ENCODE data around the gene OR4C3.
"Not testable (repeated sequence)": the region's sequence is repeated elsewhere in the genome, so short reads cannot be mapped to it uniquely, and the experiment has no call there.

Gene OR4C3

DNA sequence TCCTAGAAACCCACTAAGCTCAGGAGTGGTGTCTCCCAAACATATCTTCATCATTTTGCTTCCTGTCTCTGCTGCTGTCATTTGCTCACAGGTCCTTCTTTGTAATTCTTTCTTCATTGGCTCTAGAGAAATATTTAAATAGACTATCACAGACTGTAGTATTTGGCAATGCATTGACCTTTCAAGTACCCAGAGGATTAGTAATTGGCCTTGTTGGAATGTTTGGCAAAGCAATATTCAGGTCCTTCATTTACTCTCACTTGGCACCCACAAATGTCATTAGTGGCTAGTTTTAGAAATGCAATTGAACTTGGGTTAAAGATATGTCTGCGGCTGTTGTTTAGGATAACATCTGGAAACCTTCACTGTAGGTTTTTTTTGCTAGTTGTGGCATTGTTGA, 30.0 kb downstream of the OR4C3 start:
- DNase-seq (ENCODE audit: low read depth) = no peak
- TF ChIP-seq CTCF (conservative IDR thresholded peaks at IDR 0.05; ENCODE audit: control insufficient read depth, insufficient read depth, low read depth, low read length) = no peak
- no peak overlapping the region for H3K4me3 ChIP-seq (ENCODE audit: control insufficient read depth, low read depth, low read length)

- not testable (repeated sequence) for DNase-seq (ENCODE audit: low read depth); H3K4me3 ChIP-seq (ENCODE audit: control insufficient read depth, low read depth, low read length)
Observed at GRCh38 chr11:48361289-48361688, 36.6 kb downstream of the OR4C3 start.

GRCh38 chr11:48366365-48366764, 41.6 kb downstream of the OR4C3 start, which contains the start of gene OR4C5:
TSS of gene OR4C5 (minus strand) at chr11:48366465. CDS start at chr11:48366465, 0 bp downstream.
- TF ChIP-seq CTCF (conservative IDR thresholded peaks at IDR 0.05; ENCODE audit: control insufficient read depth, insufficient read depth, low read depth, low read length) = no peak
- DNase-seq (ENCODE audit: low read depth) = no peak
- H3K4me3 ChIP-seq (ENCODE audit: control insufficient read depth, low read depth, low read length) = no peak within 1 kb of the TSS

Data from fibroblast of mammary gland (primary cell).